GM10266 (cell line): ENCODE results near the gene HES6.

Experiments
- DNase-seq: peaks from one replicate; pipeline ENCODE4 v3.0.0; 2012; ENCODE audit errors: extremely low spot score
- TF ChIP-seq, protein P1 (sequence below): IDR thresholded peaks from 2 replicates; pipeline ENCODE4 v1.5.1; 2012; ENCODE audit warnings: mild to moderate bottlenecking, low read depth; ENCODE audit not compliant: control insufficient read depth, insufficient read depth; ENCODE audit errors: missing control alignments

The HES6 gene

DNA sequence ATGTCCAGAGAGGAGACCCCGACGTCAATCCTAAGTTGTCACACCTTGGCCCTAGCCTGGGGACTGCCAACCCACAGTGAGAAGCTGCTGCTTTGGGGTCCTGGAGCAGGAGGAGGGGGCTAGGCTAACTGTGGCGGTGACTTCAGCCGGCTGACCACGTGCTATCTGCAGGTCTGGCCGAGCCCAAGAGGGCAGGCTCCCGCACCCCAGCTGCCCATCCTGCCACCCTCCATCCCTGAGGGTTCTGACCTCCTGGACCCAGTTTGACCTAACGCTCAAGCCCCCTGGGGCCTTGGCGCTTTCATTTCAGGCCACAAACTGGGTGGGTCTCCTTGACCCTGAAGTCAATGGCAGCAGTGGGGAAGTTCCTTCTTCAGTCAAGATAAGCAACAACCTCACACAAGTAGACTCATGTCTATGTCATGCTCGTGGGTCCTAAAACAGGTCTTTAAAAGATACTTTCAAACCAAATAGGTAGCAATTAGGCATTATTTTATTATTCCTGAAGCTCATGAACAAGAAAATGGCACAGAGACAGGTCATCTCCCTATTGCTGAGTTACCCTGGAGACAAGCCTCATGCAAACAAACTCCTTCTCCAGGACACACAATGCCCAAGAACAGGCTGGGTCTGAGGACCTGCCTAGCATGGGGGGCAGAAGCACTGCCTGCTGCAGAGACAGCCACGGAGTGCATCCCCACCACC is 2.3 kb downstream of the HES6 start:
- TF ChIP-seq, protein P1, sequence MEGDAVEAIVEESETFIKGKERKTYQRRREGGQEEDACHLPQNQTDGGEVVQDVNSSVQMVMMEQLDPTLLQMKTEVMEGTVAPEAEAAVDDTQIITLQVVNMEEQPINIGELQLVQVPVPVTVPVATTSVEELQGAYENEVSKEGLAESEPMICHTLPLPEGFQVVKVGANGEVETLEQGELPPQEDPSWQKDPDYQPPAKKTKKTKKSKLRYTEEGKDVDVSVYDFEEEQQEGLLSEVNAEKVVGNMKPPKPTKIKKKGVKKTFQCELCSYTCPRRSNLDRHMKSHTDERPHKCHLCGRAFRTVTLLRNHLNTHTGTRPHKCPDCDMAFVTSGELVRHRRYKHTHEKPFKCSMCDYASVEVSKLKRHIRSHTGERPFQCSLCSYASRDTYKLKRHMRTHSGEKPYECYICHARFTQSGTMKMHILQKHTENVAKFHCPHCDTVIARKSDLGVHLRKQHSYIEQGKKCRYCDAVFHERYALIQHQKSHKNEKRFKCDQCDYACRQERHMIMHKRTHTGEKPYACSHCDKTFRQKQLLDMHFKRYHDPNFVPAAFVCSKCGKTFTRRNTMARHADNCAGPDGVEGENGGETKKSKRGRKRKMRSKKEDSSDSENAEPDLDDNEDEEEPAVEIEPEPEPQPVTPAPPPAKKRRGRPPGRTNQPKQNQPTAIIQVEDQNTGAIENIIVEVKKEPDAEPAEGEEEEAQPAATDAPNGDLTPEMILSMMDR, result no peak
- no peak for DNase-seq

DNA sequence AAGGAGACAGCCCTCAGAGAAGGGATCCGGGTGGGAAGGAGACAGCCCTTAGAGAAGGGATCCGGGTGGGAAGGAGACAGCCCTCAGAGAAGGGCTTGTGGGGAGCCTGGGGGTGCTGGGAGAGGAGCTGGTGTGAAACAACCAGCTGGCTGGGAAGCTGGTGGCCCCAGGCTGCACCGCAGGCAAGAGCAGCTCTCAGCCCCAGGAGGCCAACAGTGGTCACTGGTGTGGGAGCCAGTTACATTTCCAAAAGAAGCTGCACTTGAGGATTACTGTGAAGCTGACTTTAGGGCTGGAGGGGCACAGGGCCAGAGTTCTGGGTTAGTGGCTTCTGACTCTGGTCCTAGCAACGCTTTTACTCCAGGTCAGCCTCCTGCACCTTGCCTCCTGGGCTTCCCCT is 3.3 kb downstream of the HES6 start:
- DNase-seq, result no peak
- TF ChIP-seq, protein P1, result no peak

DNA sequence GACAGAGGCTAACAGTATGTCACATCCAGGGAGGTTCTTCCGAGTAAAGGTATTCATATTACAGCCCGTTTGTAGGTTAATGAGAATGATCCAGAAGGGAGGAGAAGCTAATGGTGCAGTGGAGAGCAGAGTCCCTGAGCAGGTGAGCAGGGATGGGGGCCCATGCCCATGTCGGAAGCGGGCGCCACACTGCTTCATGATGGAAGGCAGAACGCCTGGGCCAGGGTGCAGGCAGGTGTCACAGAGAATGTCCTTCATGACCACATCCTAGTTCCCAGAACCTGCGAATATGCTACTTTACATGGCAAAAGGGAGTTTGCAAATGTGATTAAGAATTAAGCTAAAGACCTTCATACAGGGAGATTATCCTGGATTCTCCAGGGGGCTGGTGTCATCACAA is 4.0 kb downstream of the HES6 start:
- TF ChIP-seq, protein P1, result no peak

DNA sequence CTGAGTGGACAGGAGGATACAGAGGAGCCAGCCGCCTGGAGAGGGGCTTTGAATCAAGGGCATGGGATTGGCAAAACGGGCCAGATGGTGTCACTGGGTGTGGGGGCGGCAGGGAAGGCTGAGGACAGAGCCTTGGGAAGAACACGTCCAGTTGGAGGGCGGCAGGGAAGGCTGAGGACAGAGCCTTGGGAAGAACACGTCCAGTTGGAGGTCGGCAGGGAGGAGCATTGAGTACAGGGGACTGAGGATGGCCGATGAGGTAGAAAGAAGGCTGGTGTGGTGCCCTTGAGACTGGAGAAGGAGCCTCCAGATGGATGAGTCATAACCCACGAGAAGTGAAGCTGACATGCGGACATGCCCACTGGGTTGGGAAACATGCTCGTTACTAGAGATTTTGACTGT is 4.5 kb downstream of the HES6 start:
- no peak for DNase-seq
- TF ChIP-seq, protein P1, result no peak

More for the DNA sequence above, 4.0 kb downstream of the HES6 start:
- DNase-seq, result no peak

DNA sequence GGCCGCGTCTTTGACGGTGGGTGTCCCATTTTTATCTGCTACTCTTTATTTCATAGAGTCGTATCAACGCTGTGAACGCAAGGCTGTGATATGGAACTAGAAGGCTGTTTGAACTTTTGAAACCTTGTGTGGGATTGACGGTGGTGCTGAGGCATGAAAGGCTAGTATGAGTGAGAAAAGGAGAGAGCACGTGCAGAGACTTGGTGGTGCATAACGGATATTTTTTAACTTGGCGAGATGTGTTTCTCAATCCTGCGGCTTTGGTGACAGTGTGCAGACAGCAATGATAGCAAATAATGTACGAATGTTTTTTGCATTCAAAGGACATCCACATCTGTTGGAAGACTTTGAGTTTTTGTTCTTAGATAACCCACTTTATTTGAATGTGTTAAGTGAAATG is 6.2 kb downstream of the HES6 start:
- TF ChIP-seq, protein P1, result no peak
- DNase-seq, result no peak

DNA sequence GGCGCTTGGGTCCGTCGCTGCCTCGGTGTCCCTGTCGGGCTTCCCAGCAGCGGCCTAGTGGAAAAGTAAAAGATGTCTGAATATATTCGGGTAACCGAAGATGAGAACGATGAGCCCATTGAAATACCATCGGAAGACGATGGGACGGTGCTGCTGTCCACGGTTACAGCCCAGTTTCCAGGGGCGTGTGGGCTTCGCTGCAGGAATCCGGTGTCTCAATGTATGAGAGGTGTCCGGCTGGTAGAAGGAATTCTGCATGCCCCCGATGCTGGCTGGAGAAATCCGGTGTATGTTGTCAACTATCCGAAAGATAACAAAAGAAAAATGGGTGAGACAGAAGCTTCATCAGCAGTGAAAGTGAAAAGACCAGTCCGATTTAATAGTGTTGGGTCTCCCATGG is 8.0 kb downstream of the HES6 start:
- TF ChIP-seq, protein P1, result no peak

DNA sequence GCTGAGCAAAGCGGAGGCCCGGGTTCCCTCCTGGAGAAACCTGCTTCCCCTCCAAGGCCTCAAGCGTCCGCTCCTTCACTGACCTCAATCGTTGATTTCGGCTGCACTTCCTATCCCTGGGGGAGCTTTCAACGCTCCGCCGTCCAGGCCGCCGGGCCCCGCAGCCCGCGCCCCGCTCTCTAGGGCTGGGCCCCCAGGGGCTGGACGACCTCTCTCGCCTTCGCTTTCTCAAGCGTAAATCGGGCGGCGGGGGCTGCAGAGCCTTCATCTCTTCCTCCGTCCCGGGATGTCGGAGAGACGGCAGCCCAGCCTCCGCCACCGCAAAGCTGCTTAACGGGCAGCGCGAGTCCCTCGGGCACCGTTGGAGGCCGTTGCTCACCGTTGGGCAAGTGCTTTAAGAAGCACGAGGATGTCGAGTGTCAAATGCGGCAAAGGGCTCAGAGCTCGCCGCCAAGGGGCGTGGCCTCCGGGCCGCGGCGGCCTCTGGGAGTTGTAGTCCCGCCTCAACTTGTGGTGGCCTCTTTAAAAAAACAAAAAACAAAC is 8.5 kb downstream of the HES6 start:
- TF ChIP-seq, protein P1, result no peak
- DNase-seq, result peak; percentile 83

More for the DNA sequence above, 8.0 kb downstream of the HES6 start:
- DNase-seq, result no peak
